Esophagus muscularis mucosa (tissue), 4 donors: ENCODE measurements around the gene NFATC1.

ENCODE experiments used
- EP300 ChIP-seq: sonication (generic); formaldehyde crosslinking; IDR thresholded peaks from one replicate; pipeline ENCODE4 v1.6.1; 2017; ENCODE audit warnings: antibody characterized with exemption
- POLR2A ChIP-seq: fragments of 450-650 bp; IDR thresholded peaks from one replicate; pipeline ENCODE4 v1.6.1; 2017; ENCODE audit warnings: antibody characterized with exemption, moderate library complexity, mild to moderate bottlenecking, low read depth
- POLR2AphosphoS5 ChIP-seq, 2 donors: sonication (generic); formaldehyde crosslinking; IDR thresholded peaks; one replicate each; pipeline ENCODE4 v1.6.1; 2017; ENCODE audit warnings: antibody characterized with exemption in 2 of 2
- TF ChIP-seq, protein P1 (sequence below), 3 experiments: fragments of 200-600 bp in 2 of 3; fragments of 450-650 bp in 1 of 3; sonication (generic) in 2 of 3; IDR thresholded peaks; one replicate each; pipeline ENCODE4 v1.5.1; 2017 to 2019; ENCODE audit warnings: antibody characterized with exemption in 3 of 3, mild to moderate bottlenecking in 2 of 3, moderate library complexity in 1 of 3

- TF ChIP-seq POLR2AphosphoS5 (IDR thresholded peaks at IDR 0.05): no peak
- TF ChIP-seq, protein P1, sequence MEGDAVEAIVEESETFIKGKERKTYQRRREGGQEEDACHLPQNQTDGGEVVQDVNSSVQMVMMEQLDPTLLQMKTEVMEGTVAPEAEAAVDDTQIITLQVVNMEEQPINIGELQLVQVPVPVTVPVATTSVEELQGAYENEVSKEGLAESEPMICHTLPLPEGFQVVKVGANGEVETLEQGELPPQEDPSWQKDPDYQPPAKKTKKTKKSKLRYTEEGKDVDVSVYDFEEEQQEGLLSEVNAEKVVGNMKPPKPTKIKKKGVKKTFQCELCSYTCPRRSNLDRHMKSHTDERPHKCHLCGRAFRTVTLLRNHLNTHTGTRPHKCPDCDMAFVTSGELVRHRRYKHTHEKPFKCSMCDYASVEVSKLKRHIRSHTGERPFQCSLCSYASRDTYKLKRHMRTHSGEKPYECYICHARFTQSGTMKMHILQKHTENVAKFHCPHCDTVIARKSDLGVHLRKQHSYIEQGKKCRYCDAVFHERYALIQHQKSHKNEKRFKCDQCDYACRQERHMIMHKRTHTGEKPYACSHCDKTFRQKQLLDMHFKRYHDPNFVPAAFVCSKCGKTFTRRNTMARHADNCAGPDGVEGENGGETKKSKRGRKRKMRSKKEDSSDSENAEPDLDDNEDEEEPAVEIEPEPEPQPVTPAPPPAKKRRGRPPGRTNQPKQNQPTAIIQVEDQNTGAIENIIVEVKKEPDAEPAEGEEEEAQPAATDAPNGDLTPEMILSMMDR (IDR thresholded peaks at IDR 0.05): no peak
- TF ChIP-seq POLR2A: no peak
- TF ChIP-seq EP300: no peak
Observed at GRCh38 chr18:79400091-79400590, 4.4 kb downstream of the NFATC1 start.
